GM23248 (cell line): ENCODE data around the gene CARS1.

ENCODE experiments used
- EZH2 ChIP-seq: fragments of 200-600 bp; sonication (generic); IDR thresholded peaks from 2 replicates; pipeline ENCODE4 v1.6.1; 2018; ENCODE audit warnings: antibody characterized with exemption, mild to moderate bottlenecking; ENCODE audit not compliant: insufficient read depth, poor library complexity, severe bottlenecking
- EZH2phosphoT487 ChIP-seq: fragments of 200-600 bp; sonication (generic); IDR thresholded peaks from 2 replicates; pipeline ENCODE4 v1.6.1; 2018; ENCODE audit warnings: antibody characterized with exemption, moderate library complexity, mild to moderate bottlenecking, low read depth; ENCODE audit not compliant: insufficient read depth

DNA sequence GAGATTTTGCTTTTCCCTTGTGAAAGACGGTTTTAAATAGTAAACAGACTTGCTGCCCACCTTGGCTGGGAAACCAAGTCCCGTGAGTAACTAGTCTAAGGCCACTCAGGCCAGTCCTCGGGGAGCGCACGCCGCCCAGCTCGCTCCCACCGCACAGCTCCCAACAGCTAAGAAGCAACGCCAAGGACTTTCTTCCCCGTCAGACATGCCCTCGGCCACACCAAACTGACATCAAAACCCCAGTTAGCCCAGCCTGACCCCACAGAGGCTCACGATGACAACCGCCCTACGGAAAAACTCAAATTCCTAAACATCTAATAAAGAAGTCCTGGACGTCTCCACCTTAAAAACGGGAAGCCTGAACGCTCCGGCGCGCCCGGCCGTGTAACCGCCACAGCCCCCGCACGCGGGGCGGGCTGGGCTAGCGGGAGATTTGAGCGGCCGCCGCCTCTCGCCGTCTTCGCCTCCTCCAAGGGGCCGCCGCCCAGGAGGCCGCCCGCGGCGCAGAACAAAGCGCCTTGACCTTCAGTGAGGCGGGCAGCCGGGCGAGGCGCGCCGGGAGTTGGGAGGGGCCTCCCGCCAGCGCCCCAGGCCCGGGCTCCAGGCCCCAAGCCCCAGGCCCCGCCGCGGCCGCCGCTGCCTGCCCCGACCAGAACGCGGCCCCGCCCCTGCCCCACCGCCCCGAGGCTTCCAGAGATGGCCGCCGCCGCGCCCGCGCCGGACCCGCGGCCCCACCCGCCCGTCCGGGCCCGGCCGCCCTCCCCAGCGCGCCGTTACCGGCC is 65.6 kb downstream of the CARS1 start:
- no peak for TF ChIP-seq EZH2phosphoT487
- no peak for TF ChIP-seq EZH2
